ENCODE data around the gene ACSL3. TPM values are rescaled to one million over a fixed set of nuclear protein-coding genes. Genes with fewer than 3 reads are reported as not detected.

Gene ACSL3
- total and polyA plus RNA-seq, 2 experiments from 2014 or later = 48.6 to 61.5 TPM

DNA sequence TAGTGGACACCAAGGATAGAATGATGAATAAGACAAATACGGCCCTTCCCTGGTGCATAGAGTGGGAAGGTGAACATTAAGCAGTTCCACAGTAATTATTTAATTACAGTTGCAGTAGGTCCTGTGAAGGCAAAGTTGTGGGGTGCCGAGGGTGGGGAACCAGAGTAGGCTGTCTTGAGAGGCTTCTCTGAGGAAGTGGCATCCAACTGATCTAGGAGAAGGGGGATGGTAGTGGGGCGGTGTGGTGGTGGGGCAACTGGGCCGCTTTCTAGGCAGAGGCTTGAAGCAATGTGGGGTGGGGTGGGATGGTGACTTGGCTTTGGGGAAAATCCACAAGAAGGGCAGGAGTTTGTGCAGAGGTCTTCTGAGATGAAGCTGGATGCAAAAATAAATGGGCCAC, 11.7 kb downstream of the ACSL3 start:
- Histone ChIP-seq H3K79me2 (ENCODE audit: insufficient read depth) (peaks cover 100% of the 10 kb centered on the region), H3K9me3 (ENCODE audit: low read depth) (no peaks in the 10 kb centered on the region), H3F3A (ENCODE audit: insufficient read depth) (no peaks in the 10 kb centered on the region), H3K27ac (no peak overlapping the region), H3K4me3 (no peak overlapping the region), H3K36me3 (ENCODE audit: low read depth) (no peaks in the 10 kb centered on the region), H2AFZ (no peak overlapping the region), H3K9ac (no peak overlapping the region), H3K4me2 (ENCODE audit: unreplicated experiment) (no peak overlapping the region), H3K9me2 (ENCODE audit: insufficient read depth) (no peaks in the 10 kb centered on the region), H4K20me1 (ENCODE audit: insufficient read depth) (peaks cover 18% of the 10 kb centered on the region; the same call in 1 of the 2 replicates), H3K27me3 (replicated peaks; ENCODE audit: insufficient read depth) (no peaks in the 10 kb centered on the region), H3K4me1 (ENCODE audit: insufficient read depth) (no peaks in the 10 kb centered on the region)
- DNase-seq = no peak
- in situ Hi-C loops (cut with MboI) = no loop called here
- TF ChIP-seq EZH2phosphoT487 (IDR thresholded peaks at IDR 0.05; ENCODE audit: insufficient read depth, low read depth) (no peak), EZH2 (IDR thresholded peaks at IDR 0.05; ENCODE audit: insufficient read depth, poor library complexity, severe bottlenecking) (no peak)
- 95 to 98% methylated on average over 4 of the region's 4 CpGs for WGBS, 2 experiments (ENCODE audit: low coverage in 1 of 2, low lambda C conversion rate in 2 of 2, missing lambda C conversion rate in 2 of 2)

DNA sequence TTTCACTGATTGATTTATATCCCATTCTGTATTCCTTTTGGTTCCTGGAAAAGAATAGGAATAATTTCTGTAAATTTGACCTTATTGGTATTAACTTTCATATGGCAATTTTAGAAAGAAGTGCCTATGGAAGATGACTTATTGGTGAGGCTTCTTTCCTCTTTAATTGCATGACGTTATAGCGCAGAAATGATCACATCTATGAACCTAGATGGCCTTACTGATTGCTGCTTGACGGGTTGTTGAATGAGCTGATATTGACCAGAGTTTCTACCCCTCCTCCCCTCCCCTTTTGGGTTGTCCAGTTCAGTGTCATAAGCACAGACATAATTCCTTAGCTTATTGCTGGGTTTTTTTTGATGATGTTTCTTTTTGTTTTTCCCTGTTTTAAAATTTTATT, 14.6 kb downstream of the ACSL3 start:
- in situ Hi-C loops (cut with MboI) = no loop called here
- Histone ChIP-seq H3K4me1 (ENCODE audit: insufficient read depth) (peaks cover 22% of the 10 kb centered on the region), H3K9me3 (ENCODE audit: low read depth) (no peaks in the 10 kb centered on the region), H3K79me2 (ENCODE audit: insufficient read depth) (peaks cover 100% of the 10 kb centered on the region), H3K27me3 (replicated peaks; ENCODE audit: insufficient read depth) (no peaks in the 10 kb centered on the region), H3K36me3 (ENCODE audit: low read depth) (no peaks in the 10 kb centered on the region), H3K4me2 (ENCODE audit: unreplicated experiment) (no peak overlapping the region), H3K9ac (no peak overlapping the region), H3K9me2 (ENCODE audit: insufficient read depth) (no peaks in the 10 kb centered on the region), H3K27ac (no peak overlapping the region), H3F3A (ENCODE audit: insufficient read depth) (peaks cover 12% of the 10 kb centered on the region), H3K4me3 (no peak overlapping the region), H4K20me1 (ENCODE audit: insufficient read depth) (0 out of 2 replicates have a peak, but pooled peaks cover 14% of the 10 kb centered on the region), H2AFZ (no peak overlapping the region)
- no peak for DNase-seq
- no peak for TF ChIP-seq EZH2 (IDR thresholded peaks at IDR 0.05; ENCODE audit: insufficient read depth, poor library complexity, severe bottlenecking)
- no peak for TF ChIP-seq EZH2phosphoT487 (IDR thresholded peaks at IDR 0.05; ENCODE audit: insufficient read depth, low read depth)
- 97 to 100% methylated on average over 3 of the region's 3 CpGs for WGBS, 2 experiments (ENCODE audit: low coverage in 1 of 2, low lambda C conversion rate in 2 of 2, missing lambda C conversion rate in 2 of 2)

DNA sequence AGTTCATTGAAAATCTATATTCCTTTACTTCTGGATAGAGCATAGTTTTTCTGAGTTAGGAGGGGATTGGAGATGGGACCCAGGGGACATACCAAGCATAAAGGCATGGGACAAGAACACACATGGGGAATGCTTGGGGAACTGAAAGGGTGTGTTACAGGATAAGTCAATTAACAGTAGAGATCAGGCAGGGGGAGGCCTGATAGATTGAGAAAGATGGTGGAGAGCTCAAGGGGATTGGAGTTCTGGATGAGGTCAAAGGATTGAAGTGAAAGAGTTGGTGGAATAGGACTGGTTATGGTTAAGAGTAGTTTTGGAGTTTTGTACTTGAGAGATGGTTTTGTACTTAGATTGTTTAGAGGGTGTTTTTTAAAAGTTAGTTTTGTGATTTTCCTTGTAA, 16.1 kb downstream of the ACSL3 start:
- H2AFZ ChIP-seq = no peak overlapping the region
- no peak for TF ChIP-seq EZH2 (IDR thresholded peaks at IDR 0.05; ENCODE audit: insufficient read depth, poor library complexity, severe bottlenecking)
- peaks cover 22% of the 10 kb centered on the region for H3K4me1 ChIP-seq (ENCODE audit: insufficient read depth)
- H3K27me3 ChIP-seq (replicated peaks; ENCODE audit: insufficient read depth) = no peaks in the 10 kb centered on the region
- H3F3A ChIP-seq (ENCODE audit: insufficient read depth) = peaks cover 12% of the 10 kb centered on the region
- H3K9me3 ChIP-seq (ENCODE audit: low read depth) = no peaks in the 10 kb centered on the region
- H3K4me2 ChIP-seq (ENCODE audit: unreplicated experiment) = no peak overlapping the region
- H3K9me2 ChIP-seq (ENCODE audit: insufficient read depth) = no peaks in the 10 kb centered on the region
- H3K79me2 ChIP-seq (ENCODE audit: insufficient read depth) = peaks cover 100% of the 10 kb centered on the region
- in situ Hi-C loops (cut with MboI) = no loop called here
- no peaks in the 10 kb centered on the region for H3K36me3 ChIP-seq (ENCODE audit: low read depth)
- DNase-seq = no peak
- H3K27ac ChIP-seq = no peak overlapping the region
- H3K4me3 ChIP-seq = no peak overlapping the region
- 0 out of 2 replicates have a peak, but pooled peaks cover 14% of the 10 kb centered on the region for H4K20me1 ChIP-seq (ENCODE audit: insufficient read depth)
- no peak overlapping the region for H3K9ac ChIP-seq

DNA sequence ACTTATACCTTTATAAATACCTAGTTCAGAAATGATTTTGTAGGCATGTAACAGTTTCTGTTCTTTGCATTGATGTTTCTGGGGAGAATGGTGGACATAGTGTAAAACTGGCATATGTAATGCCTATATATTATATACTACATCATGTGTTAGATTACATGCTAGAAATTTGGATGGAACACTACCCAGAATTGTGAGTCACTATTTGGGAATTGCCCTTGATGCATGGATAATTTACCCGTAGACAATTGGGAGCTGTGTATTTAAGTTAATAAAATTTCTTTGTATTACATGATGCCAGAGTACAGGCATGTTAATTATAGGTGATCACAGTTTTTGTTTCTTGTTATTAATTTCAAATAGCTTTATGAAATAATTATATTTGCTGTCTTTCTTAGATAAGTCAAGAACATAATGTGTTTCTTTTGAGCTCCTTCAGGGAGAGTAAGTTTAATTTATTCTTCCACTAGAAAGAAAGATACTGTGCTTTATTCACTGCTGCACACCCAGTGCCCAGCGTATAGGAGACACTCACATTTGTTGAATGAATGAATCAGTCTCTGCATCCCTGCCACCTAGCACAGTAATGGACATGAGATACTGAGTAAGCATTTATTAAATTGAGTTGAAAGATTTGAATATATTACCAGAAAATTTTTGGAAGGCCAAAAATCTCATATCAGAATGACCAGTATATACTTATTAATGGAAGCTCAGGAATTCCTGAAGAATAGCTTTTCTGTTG, 16.9 kb downstream of the ACSL3 start:
- H2AFZ ChIP-seq = no peak overlapping the region
- no peak overlapping the region for H3K4me3 ChIP-seq
- TF ChIP-seq EZH2phosphoT487 (IDR thresholded peaks at IDR 0.05; ENCODE audit: insufficient read depth, low read depth) (no peak), EZH2 (IDR thresholded peaks at IDR 0.05; ENCODE audit: insufficient read depth, poor library complexity, severe bottlenecking) (no peak)
- H4K20me1 ChIP-seq (ENCODE audit: insufficient read depth) = 0 out of 2 replicates have a peak, but pooled peaks cover 14% of the 10 kb centered on the region
- WGBS, 2 experiments (ENCODE audit: low coverage in 1 of 2, low lambda C conversion rate in 2 of 2, missing lambda C conversion rate in 2 of 2) = 89% methylated on average over 2 of the region's 2 CpGs
- H3K27me3 ChIP-seq (replicated peaks; ENCODE audit: insufficient read depth) = no peaks in the 10 kb centered on the region
- H3K9me2 ChIP-seq (ENCODE audit: insufficient read depth) = no peaks in the 10 kb centered on the region
- no peaks in the 10 kb centered on the region for H3K36me3 ChIP-seq (ENCODE audit: low read depth)
- no peak overlapping the region for H3K4me2 ChIP-seq (ENCODE audit: unreplicated experiment)
- peak; percentile 11 for DNase-seq
- in situ Hi-C loops (cut with MboI) = no loop called here
- no peak overlapping the region for H3K27ac ChIP-seq
- H3K79me2 ChIP-seq (ENCODE audit: insufficient read depth) = peaks cover 100% of the 10 kb centered on the region
- no peaks in the 10 kb centered on the region for H3K9me3 ChIP-seq (ENCODE audit: low read depth)
- no peak overlapping the region for H3K9ac ChIP-seq
- peaks cover 12% of the 10 kb centered on the region for H3F3A ChIP-seq (ENCODE audit: insufficient read depth)
- H3K4me1 ChIP-seq (ENCODE audit: insufficient read depth) = peaks cover 22% of the 10 kb centered on the region

All from GM23248 (cell line).